GM19035 (cell line): ENCODE results near the gene PHOX2B.

ENCODE experiments used
- ATAC-seq: cut with Tn5 transposase; IDR thresholded peaks from one replicate; pipeline ENCODE4 v1.9.1; 2021; ENCODE audit not compliant: unreplicated experiment

PHOX2B gene

DNA sequence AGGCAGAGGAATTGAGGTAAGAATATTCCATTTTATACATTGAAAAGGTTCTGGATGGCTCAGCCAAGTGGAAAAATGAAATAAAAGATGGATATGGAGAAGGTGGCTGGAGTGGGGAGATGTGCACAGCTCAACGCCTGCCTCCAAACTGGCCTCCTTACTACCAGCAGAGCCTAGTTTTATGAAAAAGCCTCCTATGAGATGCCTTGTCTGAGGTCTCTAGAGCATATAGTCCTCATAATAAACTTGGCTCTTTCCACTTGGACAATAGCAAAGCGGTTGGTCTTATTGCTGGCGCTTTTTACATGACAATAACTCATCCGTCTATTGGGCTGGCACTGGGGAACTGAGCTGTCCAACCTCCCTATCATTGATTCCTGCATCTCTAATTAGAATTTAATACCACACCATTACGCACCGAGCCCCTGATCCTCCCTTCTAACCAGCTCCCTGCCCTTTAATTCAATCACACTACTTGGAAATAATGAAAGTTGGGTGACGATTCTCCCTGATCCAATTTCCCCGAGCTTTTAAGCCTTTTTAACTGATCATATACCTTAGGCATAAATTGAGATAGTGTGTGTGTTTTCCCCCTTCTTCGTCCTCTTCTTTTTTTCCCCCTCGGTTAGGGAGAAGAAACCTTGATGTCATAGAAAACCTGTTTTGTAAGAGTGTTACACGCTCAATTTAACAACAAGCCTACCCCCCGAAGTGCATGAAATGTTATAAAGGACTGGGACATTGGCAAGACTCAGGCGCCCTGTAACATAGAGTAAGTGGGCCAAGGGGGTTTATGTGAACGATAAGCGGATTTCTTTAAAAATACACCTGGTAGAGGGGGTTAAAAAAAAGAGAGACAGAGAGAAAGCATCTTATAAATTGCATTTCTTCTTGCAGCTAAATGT is at the start of gene PHOX2B:
Gene PHOX2B (minus strand): TSS at position 155 of the 905 bp plus-strand sequence. CDS start 115 bp downstream, at position 40.
- ATAC-seq = no peak

DNA sequence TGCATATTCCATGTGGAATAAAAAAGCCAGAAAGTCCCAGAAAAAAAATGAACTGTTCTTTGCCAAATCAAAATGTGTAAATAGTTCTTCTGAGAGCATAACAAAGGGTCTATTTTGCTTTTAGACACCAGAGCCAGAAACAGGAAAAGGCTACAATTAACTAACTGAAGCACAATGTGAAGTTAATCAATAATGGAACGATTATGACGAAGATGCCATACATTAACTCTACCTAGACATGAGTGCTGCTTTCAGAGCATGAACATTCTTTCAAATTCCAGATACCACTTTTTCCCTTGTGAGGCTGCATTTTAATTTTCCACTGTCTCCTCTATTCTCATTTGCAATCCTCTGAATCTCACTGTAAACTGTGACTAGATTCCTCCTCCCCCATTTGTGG is 48.7 kb upstream of the PHOX2B start:
- no peak for ATAC-seq

DNA sequence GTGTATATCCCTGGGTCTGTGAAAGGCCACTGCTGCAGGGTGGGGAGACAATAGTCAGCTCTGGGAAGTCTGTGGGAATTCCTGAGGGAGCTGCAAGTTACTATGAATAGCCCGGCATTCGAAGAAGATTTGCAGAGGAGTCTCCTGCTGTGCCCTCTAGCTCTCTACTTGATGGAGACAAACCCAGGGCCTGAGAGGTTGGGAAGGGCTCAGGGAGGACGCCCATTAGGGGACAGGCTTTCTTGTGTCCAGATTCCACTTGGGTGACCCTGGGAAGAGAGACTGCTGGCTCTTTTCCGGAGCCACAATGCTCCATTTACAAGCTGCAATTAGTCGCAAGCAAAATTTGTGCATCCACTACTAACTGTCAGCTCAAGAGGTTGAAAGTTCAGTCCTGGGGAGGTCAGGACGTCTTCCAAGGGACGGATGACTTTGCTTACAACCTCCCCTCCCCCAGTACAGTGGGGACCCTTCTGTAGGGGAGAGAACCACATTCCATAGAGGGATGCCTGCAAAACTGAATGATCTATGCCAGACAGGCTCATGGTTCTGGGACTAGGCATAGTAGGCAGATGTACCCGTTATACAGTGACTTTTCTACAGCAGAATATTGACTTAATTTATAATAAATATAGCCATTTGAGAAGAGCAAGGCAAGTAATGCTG is 48.2 kb upstream of the PHOX2B start:
- ATAC-seq = no peak

DNA sequence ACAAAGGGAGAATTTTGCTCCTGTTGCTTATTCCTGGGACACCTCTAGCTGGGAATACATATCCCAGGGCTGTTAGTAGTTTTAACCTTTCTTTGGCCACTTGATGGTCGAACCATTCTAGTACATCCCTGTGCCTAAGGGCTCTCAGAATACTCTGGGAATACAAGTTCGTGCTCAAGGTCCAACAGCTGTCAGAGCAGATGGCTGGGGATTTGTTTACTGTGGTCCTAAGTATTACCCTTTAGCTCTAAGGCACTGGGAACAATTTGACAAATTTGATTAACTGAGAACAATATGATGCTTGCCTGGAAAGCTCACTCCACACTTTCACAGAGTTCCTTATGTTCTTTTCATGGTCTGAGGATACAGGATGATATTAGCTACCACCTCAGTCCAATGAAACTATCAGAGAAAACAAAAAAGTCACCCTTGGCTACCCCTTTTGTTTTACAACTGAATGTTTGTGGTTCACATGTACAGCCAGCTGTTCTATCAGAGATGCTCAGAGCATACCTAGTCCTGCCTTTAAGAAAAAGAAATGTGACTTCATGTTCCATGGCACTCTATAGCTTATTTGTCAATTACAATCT is 47.4 kb upstream of the PHOX2B start:
- no peak for ATAC-seq

DNA sequence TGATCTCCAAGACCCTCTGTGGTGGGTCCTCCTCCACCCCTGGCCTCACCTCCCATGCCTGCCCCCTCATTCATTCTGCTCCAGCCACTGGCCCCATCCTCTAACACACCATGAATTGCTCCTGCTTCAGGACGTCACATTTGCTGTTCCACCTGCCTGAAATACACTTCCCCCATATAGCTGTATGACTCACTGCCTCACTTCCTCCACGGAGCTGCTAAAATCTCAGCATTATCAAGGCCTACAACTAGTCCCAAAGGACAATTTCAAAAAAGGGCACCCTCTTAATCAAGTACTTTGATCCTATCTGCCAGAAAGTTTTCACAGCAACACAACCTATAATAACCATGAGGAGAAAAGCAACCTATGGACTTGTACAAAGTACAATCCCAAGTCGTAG is 43.6 kb upstream of the PHOX2B start:
- no peak for ATAC-seq

DNA sequence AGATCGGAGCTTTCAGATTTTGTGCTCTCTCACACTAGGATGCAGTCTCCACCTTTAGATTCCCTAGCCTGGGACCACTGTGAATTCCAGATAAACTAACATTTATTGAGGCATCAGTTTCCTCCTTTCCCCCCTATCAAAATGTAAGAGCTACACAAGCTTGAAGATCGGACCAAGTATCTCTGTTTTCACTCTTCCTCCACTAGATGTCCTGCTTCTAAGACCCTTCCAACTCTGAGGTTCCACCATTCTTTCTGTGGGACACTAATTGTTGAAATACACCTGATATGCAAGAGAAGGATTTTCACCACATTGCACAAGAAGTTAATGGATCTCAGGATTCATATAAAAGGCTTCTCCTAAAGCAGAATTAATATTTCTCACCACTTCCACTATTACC is 43.0 kb upstream of the PHOX2B start:
- no peak for ATAC-seq

DNA sequence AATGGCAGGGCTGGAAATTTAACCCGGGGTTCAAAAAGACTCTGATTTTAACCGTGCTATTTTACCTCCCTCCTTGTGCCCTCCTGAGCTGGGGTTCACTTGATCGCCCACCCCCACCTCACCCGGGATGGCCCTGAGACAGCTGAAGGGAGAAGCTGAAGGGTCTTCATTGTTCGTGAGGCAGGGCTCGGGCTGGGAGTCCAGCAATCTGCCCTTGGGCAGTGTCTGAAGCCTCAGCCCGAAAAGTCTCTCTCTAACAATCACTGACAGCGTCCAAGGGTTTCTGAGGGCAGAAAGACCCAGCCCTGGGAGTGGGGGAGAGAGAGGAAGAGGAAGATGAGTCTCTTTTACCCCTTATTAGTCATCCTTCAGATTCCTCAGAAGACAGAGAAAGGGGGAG is 39.4 kb upstream of the PHOX2B start:
- ATAC-seq = no peak

DNA sequence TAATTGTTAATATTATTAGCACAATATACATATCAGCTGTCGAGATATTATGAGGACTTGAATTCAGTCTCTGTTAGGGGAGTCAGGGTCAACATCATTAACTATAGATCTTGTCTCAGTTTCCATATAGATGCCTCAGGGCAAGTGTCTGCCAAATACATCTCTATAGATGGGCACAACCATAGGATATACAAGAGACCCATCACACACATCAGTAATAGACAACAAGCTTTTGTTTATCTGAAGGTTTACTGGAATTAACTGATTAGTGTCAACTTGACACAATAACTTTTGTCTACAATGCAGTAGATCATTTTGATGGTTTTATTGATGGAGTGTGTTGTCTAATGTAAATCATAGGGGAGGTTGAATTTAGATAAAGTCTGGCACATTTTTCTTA is 37.1 kb upstream of the PHOX2B start:
- no peak for ATAC-seq

DNA sequence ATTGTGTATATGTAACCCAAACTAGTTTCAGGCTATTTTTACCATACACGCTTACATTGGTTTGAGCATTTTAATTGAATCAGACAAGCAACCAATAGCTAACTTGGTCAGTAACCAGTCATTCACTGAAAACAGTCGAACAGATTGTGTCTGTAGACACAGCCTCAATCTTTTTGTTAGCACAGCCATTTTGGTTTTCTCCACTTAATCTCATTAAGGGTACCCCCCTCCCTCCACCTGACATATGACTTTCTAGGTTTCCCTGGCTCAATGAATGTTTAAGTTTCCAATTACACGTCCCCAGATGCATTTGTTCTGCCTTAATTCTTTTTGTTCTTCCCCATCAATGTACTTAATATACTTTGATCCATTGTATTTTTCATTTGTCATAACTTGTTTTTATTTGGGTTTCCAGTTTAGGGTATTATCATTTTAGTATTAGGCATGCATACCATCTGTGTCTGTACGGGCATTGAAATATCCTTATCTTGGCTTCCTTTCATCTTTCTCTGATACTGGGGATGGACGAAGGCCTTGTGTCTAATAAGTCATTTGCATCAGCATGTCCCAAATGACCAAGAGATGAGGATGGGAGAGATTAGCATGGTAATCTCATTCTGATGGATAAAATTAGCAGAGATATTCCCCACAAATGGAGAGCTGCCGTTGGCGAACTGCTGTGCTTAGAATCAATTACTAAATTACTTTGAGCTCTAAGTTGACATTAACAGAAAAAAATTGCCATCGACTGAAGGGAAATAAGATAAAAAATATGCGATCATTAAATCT is 35.9 kb upstream of the PHOX2B start:
- ATAC-seq = no peak

DNA sequence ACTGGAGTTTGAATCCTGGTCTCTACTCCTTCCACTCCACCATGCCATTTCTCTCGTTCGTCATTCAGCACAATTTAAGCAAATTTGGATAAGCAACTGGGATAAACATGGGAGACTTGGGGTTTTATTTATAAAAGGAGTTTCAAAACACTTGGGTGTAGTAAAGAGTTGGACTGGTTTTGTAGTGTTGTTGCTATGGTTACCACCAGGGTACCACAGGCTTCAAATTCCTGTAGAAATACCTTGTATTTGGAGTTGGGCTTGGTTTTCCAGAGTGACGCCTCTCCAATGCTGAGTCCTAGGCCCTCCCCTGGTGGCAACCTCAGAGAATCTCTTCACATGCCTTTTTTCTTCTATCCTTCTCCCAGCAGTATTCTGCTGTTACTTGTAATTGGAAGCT is 27.9 kb upstream of the PHOX2B start:
- ATAC-seq = no peak

DNA sequence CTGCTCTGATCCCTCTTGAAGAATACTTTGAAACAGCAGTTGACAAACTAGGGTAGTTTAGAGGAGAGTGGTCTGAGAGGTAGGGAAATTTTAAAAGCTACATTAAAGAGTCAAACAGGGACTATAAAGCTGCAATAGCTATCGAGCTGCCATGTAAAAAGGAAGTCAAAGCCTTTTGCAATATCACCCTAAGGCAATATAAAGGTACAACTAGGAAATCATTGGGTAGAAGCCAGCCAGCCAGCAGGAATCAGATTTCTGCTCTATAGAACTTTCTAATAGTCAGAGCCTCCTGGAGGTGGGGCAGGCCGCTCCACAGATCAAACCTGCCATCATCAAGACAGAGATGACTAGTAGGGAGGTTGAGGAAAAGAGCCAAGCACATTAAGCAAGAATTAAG is 15.2 kb upstream of the PHOX2B start:
- no peak for ATAC-seq

DNA sequence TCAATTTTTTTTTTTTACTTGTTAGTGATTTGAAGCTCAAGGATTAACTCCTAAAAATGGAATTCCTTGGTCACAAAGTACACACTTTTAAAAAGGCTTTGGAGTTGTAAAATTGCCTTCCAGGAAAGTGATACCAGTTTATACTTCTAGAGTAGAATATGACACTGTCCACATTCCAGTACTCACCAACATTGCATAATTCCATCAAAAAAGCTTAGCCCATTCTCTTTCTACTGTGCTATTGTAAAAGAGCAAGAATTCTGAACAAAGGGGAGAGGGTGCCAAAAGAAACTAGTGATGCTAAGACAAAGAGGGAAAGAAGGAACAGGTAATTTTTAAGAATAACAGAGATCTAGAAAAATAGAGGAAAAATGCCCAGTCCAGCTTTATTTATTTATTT is 10.4 kb upstream of the PHOX2B start:
- no peak for ATAC-seq

DNA sequence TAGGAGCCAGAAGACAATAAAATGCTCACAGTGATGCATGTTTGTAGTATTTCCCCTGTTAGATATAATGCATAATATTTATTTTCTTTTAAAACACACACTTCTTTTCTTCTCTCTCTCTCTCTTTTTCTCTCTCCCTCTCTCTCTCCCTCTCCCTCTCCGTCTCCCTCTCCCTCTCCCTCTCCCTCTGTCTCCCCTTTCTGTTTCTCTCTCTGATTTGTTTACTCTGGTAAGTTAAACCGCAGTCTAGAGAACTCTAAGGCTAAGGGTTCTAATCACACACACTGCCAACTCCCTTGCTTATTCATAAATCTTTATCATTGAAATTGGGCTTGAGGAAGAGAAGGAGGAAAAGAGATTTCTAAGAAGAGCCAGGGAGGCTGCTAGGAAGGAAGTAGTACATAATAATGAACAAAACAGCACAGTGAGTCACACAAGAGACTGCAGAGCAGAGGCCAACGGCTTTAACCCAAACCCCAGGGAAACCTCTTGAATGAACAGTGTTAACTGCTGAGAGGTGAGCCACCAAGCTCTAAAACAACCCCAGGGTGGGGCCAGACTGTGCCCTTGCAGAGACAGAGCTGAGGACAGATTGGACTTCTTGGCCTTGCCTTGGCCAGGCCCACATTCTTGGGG is 9.1 kb upstream of the PHOX2B start:
- no peak for ATAC-seq

DNA sequence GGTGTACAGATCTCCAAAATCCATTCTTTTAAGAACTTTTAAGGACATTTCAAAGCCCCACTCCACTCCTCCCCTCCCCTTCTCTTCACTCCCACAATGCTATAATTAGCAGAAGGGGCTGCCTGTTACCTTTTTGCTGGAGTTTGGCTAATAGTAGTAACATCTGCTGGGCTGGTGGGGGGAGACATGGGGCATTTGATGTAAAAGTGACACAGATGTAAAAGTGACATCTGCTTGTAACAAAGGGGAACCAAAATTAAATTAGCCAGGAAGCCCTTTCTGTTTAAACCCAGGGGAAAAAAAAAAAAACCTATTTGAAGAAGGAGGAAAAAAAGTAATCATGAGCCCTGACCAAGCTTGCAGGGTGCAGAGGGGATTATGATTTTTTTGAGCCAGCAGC is 5.4 kb upstream of the PHOX2B start:
- no peak for ATAC-seq

DNA sequence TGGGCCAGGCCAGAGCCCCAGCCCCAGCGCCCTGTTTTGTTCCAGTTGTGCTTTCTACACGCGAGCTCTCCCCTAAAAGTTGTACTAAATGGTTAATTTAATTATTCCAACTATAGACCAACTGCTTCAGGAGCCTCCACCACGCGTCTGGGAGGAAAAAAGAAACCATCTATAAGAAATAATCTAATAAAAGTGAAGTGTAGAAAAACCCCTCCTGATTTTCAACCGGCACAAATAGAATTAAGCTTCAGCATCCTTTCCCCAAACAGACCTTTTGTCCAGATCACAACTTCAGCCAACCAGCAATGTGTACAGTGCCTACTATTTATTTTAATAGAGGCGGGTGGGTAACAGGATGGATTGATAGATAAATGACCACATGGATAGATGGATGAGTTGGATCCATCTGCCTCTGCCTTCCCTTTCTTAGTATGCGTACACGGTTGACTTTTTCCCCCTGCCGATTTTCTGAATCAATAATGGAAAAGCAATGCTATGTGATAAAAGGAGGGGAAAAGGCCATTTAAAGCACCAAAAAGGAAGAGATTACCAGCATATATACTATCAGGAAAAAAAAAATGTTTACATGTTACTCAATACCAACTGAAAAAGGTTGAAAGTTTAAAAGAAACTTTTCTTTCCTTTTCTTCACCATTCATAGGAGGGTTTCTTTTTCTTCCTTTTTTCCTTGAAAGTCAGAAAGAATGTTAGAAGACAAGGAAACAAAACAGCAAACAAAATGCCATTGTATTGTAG is 3.7 kb upstream of the PHOX2B start:
- no peak for ATAC-seq

DNA sequence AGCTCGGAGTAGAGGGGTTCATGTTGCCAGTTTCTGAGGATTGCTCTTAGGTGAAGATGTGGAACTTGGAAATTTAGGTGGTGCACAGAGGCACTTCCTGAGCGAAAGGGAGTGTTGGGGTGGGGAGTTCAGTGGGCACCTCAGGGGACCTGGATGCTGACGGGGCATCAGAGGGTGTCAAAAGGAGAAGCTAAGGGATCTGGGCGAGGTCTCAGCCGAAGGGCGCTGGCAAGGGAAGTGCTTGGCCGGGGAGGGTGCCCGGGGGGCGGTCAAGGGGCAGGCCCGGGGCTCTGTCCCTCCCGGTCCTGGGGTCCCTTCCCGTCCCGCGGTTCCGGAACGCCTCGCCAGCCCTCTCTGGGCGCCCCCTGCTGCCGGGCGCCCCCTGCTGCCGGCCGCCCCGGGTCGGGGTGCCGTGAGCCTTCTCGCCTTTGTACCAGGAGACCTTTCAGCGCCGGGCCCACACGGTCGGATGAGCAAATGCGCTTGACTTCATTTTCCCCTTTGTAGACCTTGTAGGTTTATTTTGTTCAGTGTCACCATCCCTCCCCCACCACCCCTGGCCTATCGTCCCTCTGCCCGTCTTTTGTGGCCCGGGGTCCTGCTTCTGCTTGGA is 3.0 kb upstream of the PHOX2B start:
- no peak for ATAC-seq

DNA sequence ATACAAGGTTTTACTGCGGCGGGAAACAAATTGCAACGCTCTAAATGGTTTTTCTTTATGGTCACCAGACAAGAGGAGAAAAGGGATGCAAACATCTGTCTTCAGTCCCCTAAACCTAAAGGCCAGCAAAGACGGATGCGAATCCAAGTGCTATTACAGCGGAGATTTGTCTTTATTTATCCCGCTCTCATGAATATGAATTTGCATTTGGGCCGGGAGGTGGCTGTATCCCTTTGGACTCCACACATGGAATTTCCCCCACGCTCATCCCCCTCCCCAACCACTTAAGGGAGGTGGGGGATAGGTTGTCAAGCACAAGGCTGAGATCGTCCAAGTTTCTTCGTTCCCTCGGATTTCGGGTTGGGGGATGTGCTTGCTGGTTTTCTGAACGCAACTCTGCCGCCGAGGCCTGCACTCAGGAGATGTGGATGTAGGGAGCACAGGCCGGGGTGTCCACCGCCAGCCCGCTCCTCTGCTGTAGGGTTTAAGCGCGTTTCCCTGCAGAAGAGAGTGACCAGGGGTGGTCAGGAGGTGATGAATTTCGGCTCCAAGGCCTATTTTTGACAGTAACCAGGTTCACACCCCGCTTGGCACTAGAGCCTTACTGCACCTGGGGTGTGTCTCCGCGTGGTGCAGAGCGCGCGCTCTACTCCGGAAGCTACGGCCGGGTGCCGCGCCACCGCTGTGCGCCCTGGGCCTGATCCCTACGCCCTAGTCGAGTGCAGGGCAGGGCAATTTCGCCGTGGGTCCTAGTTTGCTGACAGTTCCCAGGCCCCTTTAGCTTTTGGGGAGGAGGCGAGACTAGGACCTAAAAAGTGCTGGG is 2.3 kb upstream of the PHOX2B start:
- ATAC-seq = no peak

DNA sequence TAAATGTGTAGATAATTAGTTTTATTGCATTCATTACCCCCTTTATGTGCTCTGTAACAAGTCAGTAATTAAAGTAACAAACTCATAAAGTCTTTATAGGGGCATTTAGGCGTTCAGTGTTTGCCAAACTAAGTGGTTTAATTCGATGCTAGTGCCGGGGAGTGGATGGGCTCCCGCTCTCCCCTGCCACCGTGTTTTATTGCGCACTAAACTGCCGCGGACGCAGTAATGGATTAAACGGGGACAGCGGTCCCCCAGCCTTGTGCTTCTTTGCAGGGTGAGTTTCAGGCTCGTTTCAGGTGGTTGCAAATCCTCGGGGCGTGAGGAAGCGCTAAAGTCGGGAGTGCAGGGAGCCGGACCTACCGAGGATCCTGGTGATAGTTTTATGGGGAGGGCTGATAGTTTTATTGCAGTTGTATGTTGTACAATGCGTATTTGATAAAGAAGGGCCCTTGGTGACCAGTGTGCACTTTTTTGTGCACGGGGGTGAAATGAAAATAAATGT is 1.6 kb upstream of the PHOX2B start:
- ATAC-seq = no peak

DNA sequence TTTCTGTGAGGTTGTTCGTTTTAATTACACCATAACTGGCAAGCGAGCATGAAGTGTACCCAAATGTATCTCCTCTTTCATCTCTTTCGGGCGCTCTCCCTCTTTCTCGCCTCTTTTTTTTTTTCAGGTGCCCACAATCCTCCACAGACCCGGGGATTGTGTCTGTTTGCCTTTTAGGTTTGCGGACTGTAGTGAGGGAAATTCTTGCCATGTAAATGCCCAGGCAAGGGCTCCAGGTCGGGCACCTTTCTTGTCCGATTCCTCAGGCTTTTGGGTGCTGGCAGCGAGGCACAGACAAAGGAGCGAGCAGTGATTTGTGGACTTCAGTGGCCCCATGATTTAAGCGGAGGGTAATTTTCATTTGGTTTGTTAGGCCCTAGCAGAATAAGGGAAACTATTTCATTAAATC is 1.1 kb upstream of the PHOX2B start:
- no peak for ATAC-seq
